Endodermal cell (in vitro differentiated cells): ENCODE measurements around the gene PLXNA2. TPM values are rescaled to one million over a fixed set of nuclear protein-coding genes. Genes with fewer than 3 reads are reported as not detected.
A peak's percentile ranks its signal among the peaks of the same experiment; 100 is the strongest.

Experiments
- DNase-seq: peaks from one replicate; pipeline ENCODE4 v3.0.0-alpha.2; 2017
- H3K27ac ChIP-seq: 2 replicates; pipeline ENCODE4 v1.5.1; 2013; ENCODE audit warnings: mild to moderate bottlenecking, low read depth, low read length, moderate library complexity
- H3K27me3 ChIP-seq: 2 replicates; pipeline ENCODE4 v1.6.1; 2013; ENCODE audit warnings: mild to moderate bottlenecking, low read length, moderate library complexity; ENCODE audit not compliant: insufficient read depth, control insufficient read depth, poor library complexity, severe bottlenecking
- H3K36me3 ChIP-seq: 2 replicates; pipeline ENCODE4 v1.7.0; 2013; ENCODE audit warnings: mild to moderate bottlenecking, low read length, moderate library complexity; ENCODE audit not compliant: control insufficient read depth, insufficient read depth
- H3K4me1 ChIP-seq: one replicate; pipeline ENCODE4 v1.7.0; 2013; ENCODE audit warnings: low read length; ENCODE audit not compliant: control insufficient read depth, insufficient read depth
- H3K4me3 ChIP-seq: 2 replicates; pipeline ENCODE4 v1.5.1; 2013; ENCODE audit warnings: mild to moderate bottlenecking, low read length, moderate library complexity
- H3K9ac ChIP-seq: 2 replicates; pipeline ENCODE4 v1.6.1; 2013; ENCODE audit warnings: mild to moderate bottlenecking, low read length, moderate library complexity; ENCODE audit not compliant: poor library complexity, severe bottlenecking; ENCODE audit errors: extremely low read depth
- H3K9me3 ChIP-seq: 2 replicates; pipeline ENCODE4 v1.6.1; 2013; ENCODE audit warnings: mild to moderate bottlenecking, low read length, moderate library complexity; ENCODE audit not compliant: control insufficient read depth
- H3K27ac Mint-ChIP-seq: 2 replicates; pipeline ENCODE4 v1.8.0; 2020; ENCODE audit warnings: mixed read lengths
- H3K27me3 Mint-ChIP-seq: 2 replicates; pipeline ENCODE4 v1.8.0; 2021; ENCODE audit warnings: mild to moderate bottlenecking, mixed read lengths; ENCODE audit not compliant: insufficient read depth
- H3K36me3 Mint-ChIP-seq: 2 replicates; pipeline ENCODE4 v1.8.0; 2020; ENCODE audit warnings: low read depth, mixed read lengths
- H3K4me1 Mint-ChIP-seq: 2 replicates; pipeline ENCODE4 v1.8.0; 2020; ENCODE audit warnings: mixed read lengths
- H3K4me3 Mint-ChIP-seq: 2 replicates; pipeline ENCODE4 v1.8.0; 2020; ENCODE audit warnings: mild to moderate bottlenecking, moderate library complexity, mixed read lengths
- H3K9me3 Mint-ChIP-seq: 2 replicates; pipeline ENCODE4 v1.8.0; 2020; ENCODE audit warnings: mild to moderate bottlenecking, mixed read lengths
- CTCF ChIP-seq: fragments of 200-600 bp; sonication (generic); conservative IDR thresholded peaks from 2 replicates; pipeline ENCODE4 v1.5.0; 2021; ENCODE audit warnings: antibody characterized with exemption, mild to moderate bottlenecking
- WGBS, 2 experiments: methylation state at CpG; one replicate each; pipeline versions ENCODE4 v1.1.5 to v1.1.7; 2013; ENCODE audit warnings: missing lambda C conversion rate in 2 of 2, mixed read lengths in 1 of 2; ENCODE audit not compliant: insufficient coverage in 1 of 2, insufficient read length in 1 of 2; 5-methylcytosine and 5-hydroxymethylcytosine counted together
- total RNA-seq, 2 donors: library from RNA; stranded (reverse); fragmentation: NEBNext Ultra II Directional in 1 of 2; extraction: Animal tissue kit (Norgen Biotek cat#: 25700) in 1 of 2; gene quantifications; 2 replicates in 1 of 2; 3 replicates in 1 of 2; pipeline ENCODE4 v1.2.1, GENCODE V29; 2021

The PLXNA2 gene
- total RNA-seq, 2 donors from 2014 or later: 61.2 to 86.1 TPM

GRCh38 chr1:208105756-208106155 lies 138.4 kb downstream of the PLXNA2 start:
- Histone ChIP-seq H3K4me3 (no peak overlapping the region), H3K27ac (peak overlapping the region; percentile 59), H3K27me3 (no peaks in the 10 kb centered on the region), H3K9me3 (no peaks in the 10 kb centered on the region), H3K9ac (no peak overlapping the region), H3K36me3 (peaks cover 90% of the 10 kb centered on the region), H3K4me1 (peaks cover 38% of the 10 kb centered on the region)
- Mint-ChIP-seq H3K4me1 (peaks cover 67% of the 10 kb centered on the region), H3K9me3 (no peaks in the 10 kb centered on the region), H3K27ac (no peak overlapping the region), H3K36me3 (peaks cover 33% of the 10 kb centered on the region), H3K4me3 (no peak overlapping the region), H3K27me3 (no peaks in the 10 kb centered on the region)
- 67 to 82% methylated on average over 3 to 5 of the region's 5 CpGs for WGBS, 2 experiments
- no peak for DNase-seq
- no peak for TF ChIP-seq CTCF

GRCh38 chr1:208103597-208104513 lies 140.3 kb downstream of the PLXNA2 start:
- no peaks in the 10 kb centered on the region for H3K9me3 ChIP-seq
- 90 to 97% methylated on average over 7 of the region's 7 CpGs for WGBS, 2 experiments
- Mint-ChIP-seq H3K4me1 (peaks cover 52% of the 10 kb centered on the region), H3K36me3 (peaks cover 33% of the 10 kb centered on the region), H3K4me3 (no peak overlapping the region), H3K9me3 (no peaks in the 10 kb centered on the region), H3K27ac (no peak overlapping the region), H3K27me3 (no peaks in the 10 kb centered on the region)
- TF ChIP-seq CTCF: no peak
- no peak for DNase-seq
- H3K9ac ChIP-seq: no peak overlapping the region
- no peak overlapping the region for H3K27ac ChIP-seq
- no peak overlapping the region for H3K4me3 ChIP-seq
- H3K36me3 ChIP-seq: peaks cover 97% of the 10 kb centered on the region
- peaks cover 26% of the 10 kb centered on the region for H3K4me1 ChIP-seq
- H3K27me3 ChIP-seq: no peaks in the 10 kb centered on the region

GRCh38 chr1:208101661-208102431 lies 142.3 kb downstream of the PLXNA2 start:
- H3K9ac ChIP-seq: no peak overlapping the region
- 71 to 86% methylated on average over 7 to 11 of the region's 11 CpGs for WGBS, 2 experiments
- no peak overlapping the region for H3K27ac ChIP-seq
- TF ChIP-seq CTCF: no peak
- no peak overlapping the region for H3K4me3 Mint-ChIP-seq
- H3K9me3 ChIP-seq: no peaks in the 10 kb centered on the region
- peaks cover 32% of the 10 kb centered on the region for H3K36me3 Mint-ChIP-seq
- no peaks in the 10 kb centered on the region for H3K27me3 ChIP-seq
- peaks cover 98% of the 10 kb centered on the region for H3K36me3 ChIP-seq
- no peaks in the 10 kb centered on the region for H3K27me3 Mint-ChIP-seq
- peaks cover 26% of the 10 kb centered on the region for H3K4me1 ChIP-seq
- H3K4me1 Mint-ChIP-seq: peaks cover 43% of the 10 kb centered on the region
- H3K4me3 ChIP-seq: no peak overlapping the region
- peak overlapping the region; percentile 15 for H3K27ac Mint-ChIP-seq
- DNase-seq: no peak
- H3K9me3 Mint-ChIP-seq: no peaks in the 10 kb centered on the region
